ENCODE results near the gene RDH16. TPM values are rescaled to one million over a fixed set of nuclear protein-coding genes. Genes with fewer than 3 reads are reported as not detected.

RDH16 gene
- total RNA-seq, 1 donor from 2014 or later: 2.9 TPM

DNA sequence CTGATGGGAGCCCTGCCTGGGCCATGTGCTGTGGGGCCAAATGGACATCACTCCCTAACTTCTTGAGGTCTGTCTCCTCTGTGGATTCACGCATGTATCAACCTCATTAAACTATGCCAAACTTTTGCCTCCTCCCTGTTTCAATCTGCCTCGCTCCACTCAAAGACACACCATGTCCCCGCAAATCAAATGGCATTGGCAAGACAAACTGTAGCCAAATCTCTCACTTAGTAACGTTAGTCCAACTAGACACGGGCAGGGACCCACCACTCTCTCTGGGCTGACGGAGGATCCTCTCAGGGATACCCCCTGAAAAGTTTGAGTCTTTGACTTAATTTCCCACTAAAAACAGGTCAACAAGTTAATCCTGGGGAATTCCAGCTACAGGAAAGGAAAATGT is 40.9 kb upstream of the RDH16 start:
- Histone ChIP-seq H3K4me3 (no peak overlapping the region), H3K9me3 (no peaks in the 10 kb centered on the region), H3K36me3 (peaks cover 0 to 14% of the 10 kb centered on the region in 2 donors), H3K27ac (no peak overlapping the region), H3K4me1 (peaks cover 21% of the 10 kb centered on the region), H3K27me3 (no peaks in the 10 kb centered on the region)
- intact Hi-C loops (cut with DNase I): no loop called here
- TF ChIP-seq POLR2AphosphoS5 (IDR thresholded peaks at IDR 0.05; ENCODE audit: insufficient read depth in 1 of 2, low read depth in 1 of 2): no peak
- TF ChIP-seq, protein P1, sequence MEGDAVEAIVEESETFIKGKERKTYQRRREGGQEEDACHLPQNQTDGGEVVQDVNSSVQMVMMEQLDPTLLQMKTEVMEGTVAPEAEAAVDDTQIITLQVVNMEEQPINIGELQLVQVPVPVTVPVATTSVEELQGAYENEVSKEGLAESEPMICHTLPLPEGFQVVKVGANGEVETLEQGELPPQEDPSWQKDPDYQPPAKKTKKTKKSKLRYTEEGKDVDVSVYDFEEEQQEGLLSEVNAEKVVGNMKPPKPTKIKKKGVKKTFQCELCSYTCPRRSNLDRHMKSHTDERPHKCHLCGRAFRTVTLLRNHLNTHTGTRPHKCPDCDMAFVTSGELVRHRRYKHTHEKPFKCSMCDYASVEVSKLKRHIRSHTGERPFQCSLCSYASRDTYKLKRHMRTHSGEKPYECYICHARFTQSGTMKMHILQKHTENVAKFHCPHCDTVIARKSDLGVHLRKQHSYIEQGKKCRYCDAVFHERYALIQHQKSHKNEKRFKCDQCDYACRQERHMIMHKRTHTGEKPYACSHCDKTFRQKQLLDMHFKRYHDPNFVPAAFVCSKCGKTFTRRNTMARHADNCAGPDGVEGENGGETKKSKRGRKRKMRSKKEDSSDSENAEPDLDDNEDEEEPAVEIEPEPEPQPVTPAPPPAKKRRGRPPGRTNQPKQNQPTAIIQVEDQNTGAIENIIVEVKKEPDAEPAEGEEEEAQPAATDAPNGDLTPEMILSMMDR (IDR thresholded peaks at IDR 0.05): no peak
- no peak for TF ChIP-seq POLR2A (IDR thresholded peaks at IDR 0.05)
- peak; percentile 22 to 65 for DNase-seq (ENCODE audit: extremely low spot score in 2 of 2)

DNA sequence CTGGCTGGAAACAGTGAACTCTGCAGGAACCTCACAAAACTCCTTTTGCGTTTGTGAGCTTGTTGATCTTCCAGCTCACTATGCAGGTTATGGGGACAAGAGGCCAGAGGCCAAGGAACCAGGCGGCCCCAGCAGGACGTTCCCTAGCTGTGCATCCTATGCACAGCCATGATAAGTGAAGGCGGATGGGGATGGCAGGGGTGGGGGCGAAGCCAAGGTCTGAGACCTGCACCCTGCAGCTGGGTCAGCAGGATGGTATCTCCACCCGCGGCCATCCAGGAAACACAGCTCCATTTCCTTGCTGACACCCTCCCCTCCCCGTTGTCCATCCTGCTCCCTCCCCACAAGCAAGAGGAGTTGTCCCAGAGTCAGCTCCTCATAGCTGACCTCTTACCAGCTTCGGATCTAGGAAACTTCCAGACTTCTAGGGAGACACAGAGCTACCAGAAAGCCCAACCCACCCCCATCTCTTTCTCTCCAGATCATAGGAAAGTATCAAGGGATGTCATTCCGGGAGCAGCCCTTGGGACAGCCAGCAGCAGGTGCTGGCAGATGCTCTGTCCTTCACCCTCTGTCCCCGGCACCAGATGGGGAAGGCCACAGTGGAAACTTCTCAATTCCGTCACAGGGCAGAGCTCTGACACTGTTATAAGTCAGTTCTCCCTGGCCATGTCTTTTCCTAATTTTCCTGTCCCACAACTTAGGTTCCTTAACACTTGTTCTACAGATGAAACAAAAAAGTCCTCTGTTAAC is 39.6 kb upstream of the RDH16 start:
- H3K27me3 ChIP-seq: no peaks in the 10 kb centered on the region
- TF ChIP-seq POLR2AphosphoS5 (IDR thresholded peaks at IDR 0.05; ENCODE audit: insufficient read depth in 1 of 2, low read depth in 1 of 2) (peak in 1 of 2 donors; percentile 44), POLR2A (IDR thresholded peaks at IDR 0.05) (no peak)
- TF ChIP-seq, protein P1 (IDR thresholded peaks at IDR 0.05): no peak
- DNase-seq (ENCODE audit: extremely low spot score in 2 of 2): peak; percentile 61 to 80
- intact Hi-C loops (cut with DNase I): no loop called here
- H3K27ac ChIP-seq: no peak overlapping the region
- no peaks in the 10 kb centered on the region for H3K9me3 ChIP-seq
- H3K36me3 ChIP-seq: peaks cover 0 to under 1% of the 10 kb centered on the region in 2 donors
- H3K4me1 ChIP-seq: peaks cover 15% of the 10 kb centered on the region
- no peak overlapping the region for H3K4me3 ChIP-seq

DNA sequence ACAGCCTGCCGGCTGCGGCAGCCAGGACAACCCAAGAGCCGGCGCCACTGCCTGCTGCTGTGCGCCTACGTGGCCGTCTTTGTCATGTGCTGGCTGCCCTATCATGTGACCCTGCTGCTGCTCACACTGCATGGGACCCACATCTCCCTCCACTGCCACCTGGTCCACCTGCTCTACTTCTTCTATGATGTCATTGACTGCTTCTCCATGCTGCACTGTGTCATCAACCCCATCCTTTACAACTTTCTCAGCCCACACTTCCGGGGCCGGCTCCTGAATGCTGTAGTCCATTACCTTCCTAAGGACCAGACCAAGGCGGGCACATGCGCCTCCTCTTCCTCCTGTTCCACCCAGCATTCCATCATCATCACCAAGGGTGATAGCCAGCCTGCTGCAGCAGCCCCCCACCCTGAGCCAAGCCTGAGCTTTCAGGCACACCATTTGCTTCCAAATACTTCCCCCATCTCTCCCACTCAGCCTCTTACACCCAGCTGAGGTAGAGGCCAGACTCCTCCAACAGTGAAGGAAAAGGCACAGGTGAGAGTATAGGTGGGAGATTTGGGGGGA is 38.6 kb upstream of the RDH16 start:
- Histone ChIP-seq H3K27me3 (no peaks in the 10 kb centered on the region), H3K4me1 (peaks cover 10% of the 10 kb centered on the region), H3K36me3 (no peaks in the 10 kb centered on the region), H3K27ac (no peak overlapping the region), H3K9me3 (no peaks in the 10 kb centered on the region), H3K4me3 (no peak overlapping the region)
- intact Hi-C loops (cut with DNase I): no loop called here
- DNase-seq (ENCODE audit: extremely low spot score in 2 of 2): peak; percentile 37 to 72
- no peak for TF ChIP-seq POLR2A (IDR thresholded peaks at IDR 0.05)

DNA sequence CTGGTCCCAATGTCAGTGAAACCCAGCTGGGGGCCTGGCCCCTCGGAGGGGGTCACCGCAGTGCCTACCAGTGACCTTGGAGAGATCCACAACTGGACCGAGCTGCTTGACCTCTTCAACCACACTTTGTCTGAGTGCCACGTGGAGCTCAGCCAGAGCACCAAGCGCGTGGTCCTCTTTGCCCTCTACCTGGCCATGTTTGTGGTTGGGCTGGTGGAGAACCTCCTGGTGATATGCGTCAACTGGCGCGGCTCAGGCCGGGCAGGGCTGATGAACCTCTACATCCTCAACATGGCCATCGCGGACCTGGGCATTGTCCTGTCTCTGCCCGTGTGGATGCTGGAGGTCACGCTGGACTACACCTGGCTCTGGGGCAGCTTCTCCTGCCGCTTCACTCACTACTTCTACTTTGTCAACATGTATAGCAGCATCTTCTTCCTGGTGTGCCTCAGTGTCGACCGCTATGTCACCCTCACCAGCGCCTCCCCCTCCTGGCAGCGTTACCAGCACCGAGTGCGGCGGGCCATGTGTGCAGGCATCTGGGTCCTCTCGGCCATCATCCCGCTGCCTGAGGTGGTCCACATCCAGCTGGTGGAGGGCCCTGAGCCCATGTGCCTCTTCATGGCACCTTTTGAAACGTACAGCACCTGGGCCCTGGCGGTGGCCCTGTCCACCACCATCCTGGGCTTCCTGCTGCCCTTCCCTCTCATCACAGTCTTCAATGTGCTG is 38.0 kb upstream of the RDH16 start:
- H3K4me1 ChIP-seq: peaks cover 11% of the 10 kb centered on the region
- H3K27me3 ChIP-seq: no peaks in the 10 kb centered on the region
- no peak for TF ChIP-seq POLR2A (IDR thresholded peaks at IDR 0.05)
- TF ChIP-seq, protein P1 (IDR thresholded peaks at IDR 0.05): no peak
- no peak for TF ChIP-seq POLR2AphosphoS5 (IDR thresholded peaks at IDR 0.05; ENCODE audit: insufficient read depth in 1 of 2, low read depth in 1 of 2)
- no peak overlapping the region for H3K4me3 ChIP-seq
- peak; percentile 72 to 78 for DNase-seq (ENCODE audit: extremely low spot score in 2 of 2)
- intact Hi-C loops (cut with DNase I): no loop called here
- no peaks in the 10 kb centered on the region for H3K36me3 ChIP-seq
- no peaks in the 10 kb centered on the region for H3K9me3 ChIP-seq
- H3K27ac ChIP-seq: no peak overlapping the region

DNA sequence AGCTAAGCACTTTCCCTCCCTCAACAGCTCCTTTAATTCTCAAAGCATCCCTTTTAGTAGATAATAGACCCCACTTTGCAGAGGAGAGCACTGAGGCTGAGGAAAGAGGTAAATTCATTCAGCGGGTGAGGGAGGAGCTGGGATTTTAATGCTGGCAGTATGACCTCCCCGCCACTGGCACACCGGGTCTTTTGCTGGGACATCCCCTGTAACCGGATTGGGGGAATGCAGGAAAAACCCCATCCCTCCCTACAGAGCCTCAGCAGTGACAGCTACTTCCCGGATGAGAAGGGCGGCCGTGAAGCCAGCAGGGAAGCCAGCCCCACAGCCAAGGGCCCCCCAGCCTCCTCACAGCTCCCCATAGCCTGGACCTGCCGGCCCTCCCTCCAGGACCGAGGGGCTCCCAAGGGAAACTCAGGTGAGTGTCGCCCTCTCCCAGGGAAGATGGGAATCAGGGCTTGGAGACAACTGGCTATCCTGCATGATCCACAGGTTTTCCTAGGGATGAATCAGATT is 36.9 kb upstream of the RDH16 start:
- H3K4me3 ChIP-seq: no peak overlapping the region
- peak; percentile 47 to 64 for DNase-seq (ENCODE audit: extremely low spot score in 2 of 2)
- intact Hi-C loops (cut with DNase I): loop anchor here (5.0 kb wide), 1 partner anchor 227 kb away; no protein-coding TSS in a partner anchor
- TF ChIP-seq POLR2AphosphoS5 (IDR thresholded peaks at IDR 0.05; ENCODE audit: insufficient read depth in 1 of 2, low read depth in 1 of 2): no peak
- TF ChIP-seq, protein P1 (IDR thresholded peaks at IDR 0.05): no peak
- no peak for TF ChIP-seq POLR2A (IDR thresholded peaks at IDR 0.05)
- no peaks in the 10 kb centered on the region for H3K9me3 ChIP-seq
- no peak overlapping the region for H3K27ac ChIP-seq
- H3K4me1 ChIP-seq: peaks cover 13% of the 10 kb centered on the region
- H3K27me3 ChIP-seq: no peaks in the 10 kb centered on the region
- H3K36me3 ChIP-seq: no peaks in the 10 kb centered on the region
